Adrenal gland (tissue), 12 donors: Measurements from ENCODE around the gene KRTAP4-3. TPM values are rescaled to one million over a fixed set of nuclear protein-coding genes. Genes with fewer than 3 reads are reported as not detected.
"Not testable (repeated sequence)": the region's sequence is repeated elsewhere in the genome, so short reads cannot be mapped to it uniquely, and the experiment has no call there.

Experiments
- DNase-seq, 7 donors: peaks; one replicate each; pipeline ENCODE4 v3.0.0-alpha.2; 2019 to 2020
- H3K27ac ChIP-seq, 5 donors: fragments of 200-600 bp; sonication (generic) in 4 of 5; 1 replicate in 3 of 5; 2 replicates in 2 of 5; pipeline versions ENCODE4 v1.5.1 to v1.8.0; 2016 to 2020; ENCODE audit warnings: mild to moderate bottlenecking in 1 of 5
- H3K27me3 ChIP-seq: fragments of 200-600 bp; 2 replicates; pipeline ENCODE4 v1.8.0; 2021
- H3K36me3 ChIP-seq, 2 donors: fragments of 200-600 bp; replicated peaks in 1 of 2; 1 replicate in 1 of 2; 2 replicates in 1 of 2; pipeline versions ENCODE4 v1.5.1 to v1.8.0; 2018 to 2022
- H3K4me1 ChIP-seq, 2 donors: fragments of 200-600 bp; replicated peaks in 1 of 2; 1 replicate in 1 of 2; 2 replicates in 1 of 2; pipeline versions ENCODE4 v1.5.1 to v1.8.0; 2018 to 2021
- H3K4me3 ChIP-seq, 4 donors: fragments of 200-600 bp; sonication (generic) in 3 of 4; one replicate each; pipeline ENCODE4 v1.5.1; 2016 to 2018
- H3K9me3 ChIP-seq, 3 donors: fragments of 200-600 bp; sonication (generic) in 1 of 3; replicated peaks in 1 of 3; 1 replicate in 2 of 3; 2 replicates in 1 of 3; pipeline versions ENCODE4 v1.5.1 to v1.8.0; 2016 to 2021
- CTCF ChIP-seq, 6 experiments: fragments of 450-650 bp in 4 of 6; fragments of 200-600 bp in 2 of 6; sonication (generic) in 1 of 6; IDR thresholded peaks; 1 replicate in 5 of 6; 2 replicates in 1 of 6; pipeline versions ENCODE4 v1.5.1 to v1.8.0; 2016 to 2021; ENCODE audit warnings: antibody characterized with exemption in 6 of 6, mild to moderate bottlenecking in 2 of 6, moderate library complexity in 1 of 6
- POLR2A ChIP-seq, 2 donors: fragments of 450-650 bp; IDR thresholded peaks; one replicate each; pipeline ENCODE4 v1.6.1; 2017; ENCODE audit warnings: antibody characterized with exemption in 2 of 2, mild to moderate bottlenecking in 2 of 2, moderate library complexity in 1 of 2
- WGBS, 4 donors: extraction: QIAGEN DNeasy Blood & Tissue Kit in 2 of 4; methylation state at CpG; one replicate each; pipeline versions ENCODE4 v1.1.5 to v1.1.7; 2013 to 2017; 5-methylcytosine and 5-hydroxymethylcytosine counted together
- intact Hi-C, 2 donors: fragments of 100-400 bp; cut with DNase I; formaldehyde crosslinking; loops; one replicate each; pipeline versions ENCODE4 v1.14.1 to v1.15.0; 2022 to 2023
- polyA plus RNA-seq, 3 donors: library from polyadenylated mRNA; stranded (reverse); fragments of 200-250 nt in 2 of 3; fragments of 350-450 nt in 1 of 3; fragmentation: Illumina TruSeq in 1 of 3; extraction: RNeasy Lipid Tissue Mini Kit (QIAGEN cat#74804) in 1 of 3; gene quantifications; one replicate each; pipeline ENCODE4 v1.2.3, GENCODE V29; 2013 to 2014
- total RNA-seq, 9 donors: library from RNA; depleted of rRNA in 4 of 9; stranded (reverse); fragments of >200 nt in 4 of 9; fragments of 120-200 nt in 1 of 9; fragmentation: NEBNext Ultra II Directional in 1 of 9; extraction: Animal tissue kit (Norgen Biotek cat#: 25700) in 1 of 9; gene quantifications; one replicate each; pipeline versions ENCODE4 v1.1.0 to v1.2.4, GENCODE V29; 2013 to 2023
- donor health status: healthy with polysubstance abuse.
- donor health status: Bipolar disorder and iron deficiency.
- donor health status: DM: yes; HTN: yes; CAD: no.
- donor health status: DM: no; HTN: no; CAD: no.
- donor health status: DM: no; HTN: no; CAD: no.
- donor health status: DM: yes; HTN: yes; CAD: no.

KRTAP4-3 gene
- total and polyA plus RNA-seq, 12 donors: not detected

- no peak overlapping the region for H3K4me3 ChIP-seq
- H3K27ac ChIP-seq: no peak overlapping the region
- intact Hi-C loops: no loop called here
- no peaks in the 10 kb centered on the region for H3K4me1 ChIP-seq
- TF ChIP-seq CTCF (IDR thresholded peaks at IDR 0.05) (no peak), POLR2A (IDR thresholded peaks at IDR 0.05) (no peak)
- H3K9me3 ChIP-seq: peaks cover 0 to 4% (median 0%) of the 10 kb centered on the region in 3 donors
- peaks cover 5% of the 10 kb centered on the region for H3K27me3 ChIP-seq
- WGBS, 4 donors: 78 to 87% (median 79%) methylated on average over 2 of the region's 2 CpGs
- no peak for DNase-seq
- H3K36me3 ChIP-seq: no peaks in the 10 kb centered on the region
These were observed 22.8 kb downstream of the KRTAP4-3 start for GRCh38 chr17:41145261-41145660.

- no peaks in the 10 kb centered on the region for H3K4me1 ChIP-seq
- no peak for DNase-seq
- 81 to 93% (median 84%) methylated on average over 1 of the region's 1 CpG for WGBS, 4 donors
- H3K4me3 ChIP-seq: no peak overlapping the region
- TF ChIP-seq CTCF (IDR thresholded peaks at IDR 0.05) (no peak), POLR2A (IDR thresholded peaks at IDR 0.05) (no peak)
- H3K27me3 ChIP-seq: peaks cover 5% of the 10 kb centered on the region
- H3K36me3 ChIP-seq: no peaks in the 10 kb centered on the region
- H3K9me3 ChIP-seq: peaks cover 0 to 4% (median 0%) of the 10 kb centered on the region in 3 donors
- no peak overlapping the region for H3K27ac ChIP-seq
- intact Hi-C loops: no loop called here
These were observed 23.2 kb downstream of the KRTAP4-3 start for GRCh38 chr17:41144846-41145245.

- Histone ChIP-seq H3K27me3 (no peaks in the 10 kb centered on the region), H3K36me3 (no peaks in the 10 kb centered on the region), H3K9me3 (peaks cover 0 to 4% (median 0%) of the 10 kb centered on the region in 3 donors), H3K4me1 (no peaks in the 10 kb centered on the region), H3K27ac (no peak overlapping the region), H3K4me3 (no peak overlapping the region)
- no peak for DNase-seq
- intact Hi-C loops: no loop called here
- no peak for TF ChIP-seq CTCF (IDR thresholded peaks at IDR 0.05)
- TF ChIP-seq POLR2A (IDR thresholded peaks at IDR 0.05): no peak
These were observed 26.7 kb downstream of the KRTAP4-3 start for GRCh38 chr17:41141361-41141760.

DNA sequence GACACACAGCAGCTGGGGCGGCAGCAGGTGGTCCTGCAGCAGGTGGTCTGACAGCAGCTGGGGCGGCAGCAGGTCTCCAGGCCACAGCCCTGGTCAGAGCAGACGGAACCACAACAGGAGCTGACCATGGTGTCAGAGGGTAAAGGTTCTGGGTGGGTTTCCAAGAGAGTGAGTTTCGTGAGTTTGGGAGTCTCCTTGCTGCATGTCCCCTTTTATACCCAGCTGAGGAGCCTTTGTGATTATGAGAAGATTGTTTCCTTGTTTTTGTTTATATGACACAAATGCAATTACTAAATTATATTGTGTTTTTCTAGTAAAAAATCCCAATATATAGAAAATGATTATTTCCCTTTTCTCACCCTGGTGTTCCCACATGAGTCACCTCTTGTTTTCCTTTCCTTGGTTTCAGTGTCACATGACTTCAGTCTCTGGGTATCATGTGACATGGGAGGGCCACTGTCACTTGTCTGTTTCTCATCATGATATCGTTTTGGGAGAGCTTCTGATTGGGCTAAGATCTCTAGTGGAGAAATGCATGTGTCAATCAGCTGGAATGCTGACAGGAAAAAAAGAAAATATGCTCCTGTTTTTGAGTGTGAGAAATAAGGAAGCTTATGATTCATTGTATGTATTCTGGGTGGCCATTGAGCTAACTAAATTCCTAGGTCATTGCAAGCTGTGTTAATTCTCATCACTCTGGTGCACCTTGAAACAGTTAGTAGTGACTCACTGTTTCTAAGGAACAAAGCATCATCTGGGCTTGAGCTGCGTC lies 27.5 kb downstream of the KRTAP4-3 start, which contains the start of gene KRTAP4-6:
Gene KRTAP4-6, minus strand, starts transcription at position 185 of the 772 bp plus-strand sequence. Its CDS starts 57 bp downstream, at position 128.
- no peaks in the 10 kb centered on the region for H3K27me3 ChIP-seq
- no peak for TF ChIP-seq CTCF (IDR thresholded peaks at IDR 0.05)
- no peak for TF ChIP-seq POLR2A (IDR thresholded peaks at IDR 0.05)
- peaks cover 0 to 4% (median 0%) of the 10 kb centered on the region in 3 donors for H3K9me3 ChIP-seq
- no peak within 1 kb of the TSS for H3K27ac ChIP-seq
- H3K4me3 ChIP-seq: no peak within 1 kb of the TSS
- intact Hi-C loops: no loop called here
- DNase-seq: no peak
- H3K4me1 ChIP-seq: no peaks in the 10 kb centered on the region
- 74 to 84% (median 80%) methylated on average over 5 to 6 of the region's 6 CpGs for WGBS, 4 donors
- no peaks in the 10 kb centered on the region for H3K36me3 ChIP-seq

GRCh38 chr17:41139865-41140264 lies 28.2 kb downstream of the KRTAP4-3 start:
- H3K27me3 ChIP-seq, H3K4me1 ChIP-seq, intact Hi-C loops, H3K36me3 ChIP-seq, H3K9me3 ChIP-seq, H3K4me3 ChIP-seq, DNase-seq, H3K27ac ChIP-seq: not testable (repeated sequence)
- 76 to 83% (median 82%) methylated on average over 11 to 12 of the region's 12 CpGs for whole genome bisulfite sequencing, 4 donors
